Dedifferentiated amniotic fluid mesenchymal stem cell (primary cell): ENCODE data around the gene FOXC2.

Source experiments
- DNase-seq: peaks from one replicate; pipeline ENCODE4 v3.0.0-alpha.2; 2016; ENCODE audit errors: extremely low spot score

FOXC2 gene

GRCh38 chr16:86533076-86533475 is 33.6 kb upstream of the FOXC2 start:
- DNase-seq: no peak

GRCh38 chr16:86533767-86534351 is 32.8 kb upstream of the FOXC2 start:
- DNase-seq: no peak

GRCh38 chr16:86534779-86535615 is 31.6 kb upstream of the FOXC2 start:
- DNase-seq: no peak

DNA sequence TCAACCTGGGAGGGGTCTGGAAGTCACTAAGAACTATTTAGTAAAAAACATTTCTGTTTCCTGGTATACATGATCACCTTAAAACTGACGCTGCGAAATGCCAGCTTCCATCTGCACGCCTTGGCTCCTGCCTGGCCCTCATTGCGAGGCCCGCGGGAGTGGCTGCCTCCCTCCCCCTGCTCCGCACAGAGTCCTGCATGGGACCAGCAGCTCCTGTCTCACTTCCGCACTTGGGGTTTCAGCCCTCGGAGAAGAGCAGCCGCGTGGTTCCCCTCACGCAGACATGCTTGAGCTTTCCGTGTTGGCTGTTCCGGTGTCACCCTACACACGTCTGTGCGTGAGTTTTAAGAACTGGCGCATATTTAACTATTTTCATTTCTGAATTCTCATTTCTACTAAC is 30.0 kb upstream of the FOXC2 start:
- no peak for DNase-seq

GRCh38 chr16:86537486-86537885 is 29.1 kb upstream of the FOXC2 start:
- DNase-seq: no peak

GRCh38 chr16:86538196-86538780 is 28.3 kb upstream of the FOXC2 start:
- DNase-seq: no peak

DNA sequence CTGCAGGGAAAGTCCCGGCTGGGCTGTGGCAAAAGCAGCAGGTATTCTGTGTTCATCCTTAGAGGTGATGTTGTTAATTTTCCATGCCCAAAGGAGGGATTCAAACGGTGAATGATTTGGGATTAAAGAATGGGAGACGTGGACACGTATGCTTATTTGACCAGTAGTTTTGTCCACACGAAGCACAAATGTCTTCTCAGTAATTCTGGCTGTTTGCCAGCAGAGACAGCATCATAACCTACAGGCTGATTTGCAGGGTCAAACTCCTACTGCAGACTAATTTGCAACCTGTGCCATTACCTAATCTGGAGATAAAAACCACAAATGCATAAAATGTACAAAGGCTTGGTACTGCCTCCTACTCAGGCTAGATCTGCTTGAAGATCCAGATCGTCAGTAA is 25.7 kb upstream of the FOXC2 start:
- no peak for DNase-seq

- no peak for DNase-seq
These were observed 25.1 kb upstream of the FOXC2 start for GRCh38 chr16:86541560-86541959.

- no peak for DNase-seq
These were observed 23.6 kb upstream of the FOXC2 start for GRCh38 chr16:86542756-86543750.

- DNase-seq: no peak
These were observed 21.1 kb upstream of the FOXC2 start for GRCh38 chr16:86545481-86545880.

DNA sequence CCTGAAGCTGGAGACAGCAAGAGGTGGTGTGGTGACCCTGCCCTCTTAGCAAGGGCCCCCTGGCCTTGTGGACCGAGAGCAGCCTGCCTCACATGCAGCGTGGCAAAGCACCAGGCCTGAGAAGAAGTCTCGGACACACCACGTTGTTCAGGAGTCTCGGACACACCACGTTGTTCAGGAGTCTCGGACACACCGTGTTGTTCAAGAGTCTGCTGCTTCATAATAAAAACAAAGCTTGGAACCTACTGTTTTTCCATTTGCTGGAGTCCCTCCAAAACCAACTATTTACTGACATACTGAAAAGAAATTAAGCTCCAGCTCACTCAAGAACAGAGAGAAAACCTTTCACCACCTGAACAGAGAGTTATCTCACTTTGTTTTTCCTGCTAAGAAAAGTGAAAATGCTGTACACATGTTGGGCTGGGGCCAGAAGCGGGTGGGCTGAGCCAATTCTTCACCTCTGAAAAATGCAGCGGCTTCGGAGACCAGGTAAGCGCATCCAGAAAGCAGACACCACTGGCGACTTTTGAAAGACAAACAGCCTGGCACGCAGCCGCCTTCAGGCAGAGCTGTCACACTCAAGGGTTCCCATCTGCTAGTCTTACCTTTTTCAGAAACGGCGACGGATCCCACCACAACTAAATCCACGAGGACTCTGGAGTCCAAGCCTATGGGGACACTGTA is 20.5 kb upstream of the FOXC2 start:
- no peak for DNase-seq

DNA sequence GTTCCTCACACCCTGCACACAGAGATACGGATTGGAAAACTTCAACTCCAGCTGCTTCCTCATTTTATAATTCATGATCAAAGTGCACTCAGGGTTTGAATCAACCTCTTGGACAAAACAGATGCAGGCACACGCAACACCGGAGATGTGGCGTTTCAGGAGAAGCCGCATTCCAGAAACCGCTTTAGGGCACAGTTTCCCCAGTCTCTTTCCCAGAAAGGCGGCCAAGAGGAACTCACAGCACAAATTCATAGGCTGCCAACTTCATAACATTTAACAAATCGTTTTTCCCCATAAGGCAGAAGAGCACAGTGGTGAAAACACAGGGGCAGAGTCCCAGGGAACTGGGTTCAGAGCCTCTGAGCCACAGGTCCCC is 20.0 kb upstream of the FOXC2 start:
- no peak for DNase-seq

- no peak for DNase-seq
These were observed 19.3 kb upstream of the FOXC2 start for GRCh38 chr16:86547286-86547685.

GRCh38 chr16:86549076-86549892 is 17.3 kb upstream of the FOXC2 start:
- no peak for DNase-seq

DNA sequence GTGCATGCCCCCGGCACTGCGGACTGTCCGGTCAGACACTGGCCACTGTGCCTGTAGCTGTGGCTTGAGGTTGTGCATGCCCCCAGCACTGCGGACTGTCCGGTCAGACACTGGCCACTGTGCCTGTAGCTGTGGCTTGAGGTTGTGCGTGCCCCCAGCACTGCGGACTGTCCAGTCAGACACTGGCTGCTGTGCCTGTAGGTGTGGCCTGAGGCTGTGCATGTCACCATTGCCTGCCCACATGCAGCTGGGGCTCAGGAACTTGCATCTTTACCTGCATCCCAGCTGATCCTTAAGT is 16.8 kb upstream of the FOXC2 start:
- no peak for DNase-seq

DNA sequence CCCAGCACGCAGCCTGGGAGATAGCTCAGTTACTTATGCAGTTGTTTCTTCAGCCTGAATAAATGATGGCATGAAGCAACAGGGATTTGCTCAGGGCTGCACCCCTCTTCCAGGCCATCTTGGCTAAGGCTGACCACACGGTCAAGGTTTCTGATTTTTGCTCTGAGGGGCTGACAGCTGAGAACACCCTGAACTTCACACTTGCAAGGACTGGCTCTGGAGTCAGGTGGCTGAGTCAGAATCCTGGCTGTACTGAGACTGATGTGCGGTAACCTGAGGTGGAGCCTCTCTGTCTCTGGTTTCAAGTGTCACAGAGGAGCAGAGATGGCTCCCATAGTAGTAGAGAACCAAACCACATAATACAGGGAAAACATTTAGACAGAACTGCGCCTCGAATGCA is 16.3 kb upstream of the FOXC2 start:
- DNase-seq: no peak

DNA sequence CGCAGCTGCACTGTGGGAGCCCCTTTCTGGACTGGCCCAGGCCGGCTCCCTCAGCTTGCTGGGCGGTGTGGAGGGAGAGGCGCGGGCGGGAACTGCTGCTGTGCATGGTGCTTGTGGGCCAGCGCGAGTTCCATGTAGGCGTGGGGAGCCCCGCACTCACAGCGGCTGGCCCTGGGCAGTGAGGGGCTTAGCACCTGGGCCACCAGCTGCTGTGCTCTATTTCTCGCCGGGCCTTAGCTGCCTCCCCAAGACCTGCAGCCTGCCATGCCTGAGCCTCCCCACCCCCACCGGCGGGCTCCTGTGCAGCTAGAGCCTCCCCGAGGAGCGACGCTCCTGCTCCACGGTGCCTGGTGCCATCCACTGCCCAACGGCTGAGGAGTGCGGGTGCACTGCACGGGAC is 13.3 kb upstream of the FOXC2 start:
- DNase-seq: no peak

DNA sequence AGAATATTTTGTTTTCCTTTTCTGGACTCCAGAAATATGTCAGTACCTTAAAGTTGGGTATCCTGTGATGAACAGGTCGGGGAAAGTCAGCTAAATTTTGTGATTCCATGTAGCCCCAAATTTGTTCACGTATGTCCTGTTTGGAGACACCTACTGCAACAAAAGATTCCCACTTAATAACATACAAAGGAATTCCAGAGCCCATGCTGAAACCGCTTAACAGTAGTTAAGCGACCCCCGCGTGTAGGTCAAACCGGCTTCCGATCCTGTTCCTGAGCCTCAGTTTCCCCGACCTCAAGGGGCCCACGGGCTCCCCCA is 12.1 kb upstream of the FOXC2 start:
- no peak for DNase-seq

GRCh38 chr16:86554917-86555703 is 11.5 kb upstream of the FOXC2 start, which contains the start of gene MTHFSD:
MTHFSD (minus strand) TSS chr16:86555235; CDS start chr16:86555184, 51 bp downstream.
- DNase-seq: peak; percentile 83

GRCh38 chr16:86555704-86556075 is 10.9 kb upstream of the FOXC2 start:
- no peak for DNase-seq
